GM10248 (cell line): ENCODE results near the gene KLK10.

Experiments used
- CTCF ChIA-PET: fragments of 300-600 bp; sonication (Branson Sonifier 250); formaldehyde crosslinking; extraction: SDS; loops from one replicate; lab custom pipeline; 2021; ENCODE audit warnings: antibody characterized with exemption; lab: Yijun Ruan, JAX
- POLR2A ChIA-PET: fragments of 350-650 bp; sonication (Branson Sonifier 250); formaldehyde crosslinking; extraction: SDS; loops from one replicate; lab custom pipeline; 2020; ENCODE audit warnings: antibody characterized with exemption; lab: Yijun Ruan, JAX
- DNase-seq: peaks from one replicate; pipeline ENCODE4 v3.0.0; 2012; ENCODE audit errors: extremely low spot score
- CTCF ChIP-seq: IDR thresholded peaks from 2 replicates; pipeline ENCODE4 v1.5.1; 2012; ENCODE audit warnings: mild to moderate bottlenecking, low read depth; ENCODE audit errors: extremely low read depth, missing control alignments, control extremely low read depth

KLK10 gene

GRCh38 chr19:51019544-51019925 is at the start of gene KLK10:
Gene KLK10 (minus strand): TSS chr19:51019709. CDS start chr19:51019130, 579 bp downstream.
- no peak for TF ChIP-seq CTCF
- POLR2A ChIA-PET, result no interaction called here
- DNase-seq, result no peak
- CTCF ChIA-PET, result interaction anchor here (4.6 kb wide), 1 partner anchor 76 kb away, joined by 19 read pairs; no protein-coding TSS in a partner anchor

- ChIA-PET CTCF (no interaction called here), POLR2A (no interaction called here)
- no peak for DNase-seq
- no peak for TF ChIP-seq CTCF
Measured at GRCh38 chr19:51066393-51067186, 47.1 kb upstream of the KLK10 start.

- TF ChIP-seq CTCF, result no peak
- DNase-seq, result no peak
- ChIA-PET CTCF (no interaction called here), POLR2A (no interaction called here)
Measured at GRCh38 chr19:51065221-51065960, 45.9 kb upstream of the KLK10 start.

- TF ChIP-seq CTCF, result no peak
- DNase-seq, result peak; percentile 44
- ChIA-PET POLR2A (no interaction called here), CTCF (no interaction called here)
Measured at GRCh38 chr19:51064534-51065220, 45.2 kb upstream of the KLK10 start, which contains the start of gene KLK13. Gene KLK13 (minus strand): TSS chr19:51065092. CDS start chr19:51065067, 25 bp downstream.

GRCh38 chr19:51063664-51064063 is 44.2 kb upstream of the KLK10 start:
- POLR2A ChIA-PET, result no interaction called here
- DNase-seq, result no peak
- TF ChIP-seq CTCF, result no peak
- CTCF ChIA-PET, result interaction anchor here (1.0 kb wide), 1 partner anchor 29 kb away, joined by 3 read pairs; no protein-coding TSS in a partner anchor

- POLR2A ChIA-PET, result no interaction called here
- no peak for DNase-seq
- TF ChIP-seq CTCF, result no peak
- CTCF ChIA-PET, result no interaction called here
Measured at GRCh38 chr19:51060973-51061372, 41.5 kb upstream of the KLK10 start.
